GM19238 (cell line): ENCODE data around the gene ATXN7.
A peak's percentile ranks its signal among the peaks of the same experiment; 100 is the strongest.

Source experiments
- DNase-seq: peaks from one replicate; pipeline ENCODE4 v3.0.0; 2011; ENCODE audit warnings: low spot score; ENCODE audit not compliant: insufficient read length

ATXN7 gene

DNA sequence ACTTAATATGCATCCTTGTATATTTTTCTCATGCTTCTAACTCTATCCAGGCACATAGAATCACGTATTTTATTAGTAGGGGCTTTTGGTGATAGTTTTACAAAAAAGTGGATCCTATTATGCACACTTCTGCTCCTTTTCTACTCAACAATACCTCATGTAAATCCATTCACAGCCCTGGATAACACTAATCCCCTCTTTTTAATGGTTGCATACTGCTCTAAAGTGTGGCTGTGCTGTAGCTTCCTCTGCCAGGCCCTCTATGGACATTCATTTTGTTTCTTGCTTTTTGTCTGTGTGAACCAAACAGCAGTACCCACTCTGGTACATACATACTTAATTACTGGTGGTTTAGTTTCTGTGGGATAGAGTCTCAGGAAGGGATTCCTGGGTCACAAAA, 99.8 kb downstream of the ATXN7 start:
- DNase-seq = no peak

DNA sequence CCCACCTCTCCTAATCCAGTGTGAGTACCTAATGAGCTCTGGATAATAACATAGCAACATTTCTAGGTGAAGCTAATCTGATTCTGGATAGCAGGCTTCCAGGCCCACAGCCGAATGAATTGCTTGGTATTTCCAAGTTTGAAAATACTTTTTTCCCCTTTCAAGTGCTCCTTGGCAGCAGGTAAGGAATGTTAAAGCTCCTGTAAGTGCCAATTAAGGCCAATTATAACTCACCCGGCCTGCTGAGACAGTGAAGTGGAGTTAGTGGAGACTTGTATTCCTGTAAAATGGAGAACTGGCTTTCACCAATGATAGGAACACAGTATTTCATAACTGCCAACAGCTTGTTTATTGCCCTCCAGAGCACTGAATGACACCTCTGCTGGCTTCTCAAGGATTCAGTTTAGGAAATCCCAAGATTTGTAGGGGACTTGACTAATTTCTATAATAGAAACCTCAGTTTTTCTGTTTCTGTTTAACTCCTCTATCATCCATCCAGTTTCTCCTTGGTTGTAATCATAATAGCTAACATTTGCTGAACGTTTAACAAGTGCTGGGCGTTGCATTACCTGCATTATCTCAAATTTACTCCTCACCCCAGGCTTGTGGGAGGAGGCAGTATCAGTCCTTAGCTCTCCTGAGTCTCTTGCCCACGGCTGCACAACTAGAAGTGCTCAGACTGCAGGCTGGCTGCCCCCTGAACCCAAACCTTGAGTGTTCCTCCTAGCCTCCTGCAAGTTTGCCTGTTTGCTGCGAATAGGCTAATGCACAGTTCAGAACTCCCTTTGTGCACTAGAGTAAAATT, 101.2 kb downstream of the ATXN7 start:
- DNase-seq = no peak

- DNase-seq = no peak
Measured at GRCh38 chr3:63966007-63966406, 102.3 kb downstream of the ATXN7 start.

- DNase-seq = no peak
Measured at GRCh38 chr3:63966871-63967270, 103.2 kb downstream of the ATXN7 start.

DNA sequence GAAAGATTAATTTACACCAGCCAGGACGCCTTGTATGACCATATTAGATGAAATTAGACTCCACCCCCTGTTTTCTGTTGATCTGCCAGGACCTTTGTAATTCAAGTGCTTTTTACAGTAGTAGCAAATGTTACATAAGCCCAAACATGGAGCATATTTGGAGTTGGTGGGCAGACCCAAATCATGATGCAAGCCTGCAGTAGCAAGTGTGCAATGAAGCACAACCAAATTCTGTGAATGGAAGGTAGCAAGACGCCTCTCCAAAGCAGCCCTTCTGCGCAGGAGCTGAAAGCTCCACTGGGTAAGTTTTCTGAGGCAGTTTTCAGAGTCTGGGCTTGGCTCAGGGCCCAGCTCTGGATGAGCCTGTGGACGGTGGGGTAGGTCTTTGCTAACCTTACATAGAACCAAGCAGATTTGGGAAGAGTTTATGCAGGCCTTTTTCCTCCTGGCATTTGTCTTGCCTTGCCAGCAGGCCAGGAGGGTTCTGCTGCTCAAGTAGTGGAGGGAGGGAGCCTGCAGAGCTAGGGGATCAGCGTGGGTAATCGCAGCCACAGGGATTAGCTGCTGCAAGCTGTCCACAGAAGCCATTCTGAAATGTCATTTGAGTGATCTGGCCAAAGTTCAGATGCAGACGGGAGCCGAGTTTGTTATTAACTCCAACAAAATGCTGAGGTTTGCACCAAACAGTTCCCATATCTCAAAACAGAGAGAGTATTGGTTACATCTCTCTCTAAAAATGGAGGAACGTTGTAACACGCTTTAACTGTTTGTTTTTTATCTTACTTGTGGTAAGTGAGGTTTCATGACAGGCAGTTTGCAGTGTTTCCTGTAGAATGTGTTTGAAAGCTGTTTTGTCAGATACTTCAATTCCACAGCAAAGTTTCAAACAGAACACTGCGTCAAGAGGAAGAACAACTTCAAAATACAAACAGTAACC, 104.3 kb downstream of the ATXN7 start:
- peak; percentile 8 for DNase-seq

DNA sequence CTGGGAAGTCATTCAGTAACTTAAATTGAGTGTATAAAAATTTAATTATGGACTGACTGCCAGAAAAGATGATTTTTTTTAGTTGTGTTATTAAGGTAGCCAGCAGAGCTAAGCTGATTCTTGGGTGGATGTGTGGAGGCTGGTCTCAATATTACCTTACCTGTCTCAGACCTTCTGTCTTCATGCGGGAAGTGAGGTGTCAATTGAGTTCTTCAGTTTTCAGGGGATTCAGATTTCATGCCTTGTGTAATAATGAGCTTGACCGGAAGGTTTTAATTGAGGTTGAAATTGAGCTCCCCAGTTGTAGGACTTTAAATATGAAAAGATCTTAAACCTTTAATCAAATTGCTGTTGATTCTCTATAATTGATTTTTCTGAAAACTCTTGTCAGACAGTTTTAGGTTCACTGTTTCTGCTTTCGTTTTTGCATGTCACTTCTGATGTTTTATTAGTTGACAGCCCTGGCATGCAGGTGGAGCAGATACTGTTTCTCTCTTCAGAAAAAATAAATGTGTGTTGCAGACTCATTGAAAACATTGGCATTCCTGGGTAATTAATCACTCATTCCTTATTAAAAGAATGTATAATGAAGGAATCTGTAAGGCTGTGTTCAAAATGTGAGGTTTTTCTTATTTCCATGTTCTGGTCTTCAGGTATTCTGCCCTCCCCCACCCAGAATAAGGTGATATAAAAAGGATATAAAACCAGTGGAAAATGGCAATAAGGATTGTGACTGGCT, 105.1 kb downstream of the ATXN7 start:
- no peak for DNase-seq

GRCh38 chr3:63969876-63970275, 106.2 kb downstream of the ATXN7 start:
- DNase-seq = no peak

DNA sequence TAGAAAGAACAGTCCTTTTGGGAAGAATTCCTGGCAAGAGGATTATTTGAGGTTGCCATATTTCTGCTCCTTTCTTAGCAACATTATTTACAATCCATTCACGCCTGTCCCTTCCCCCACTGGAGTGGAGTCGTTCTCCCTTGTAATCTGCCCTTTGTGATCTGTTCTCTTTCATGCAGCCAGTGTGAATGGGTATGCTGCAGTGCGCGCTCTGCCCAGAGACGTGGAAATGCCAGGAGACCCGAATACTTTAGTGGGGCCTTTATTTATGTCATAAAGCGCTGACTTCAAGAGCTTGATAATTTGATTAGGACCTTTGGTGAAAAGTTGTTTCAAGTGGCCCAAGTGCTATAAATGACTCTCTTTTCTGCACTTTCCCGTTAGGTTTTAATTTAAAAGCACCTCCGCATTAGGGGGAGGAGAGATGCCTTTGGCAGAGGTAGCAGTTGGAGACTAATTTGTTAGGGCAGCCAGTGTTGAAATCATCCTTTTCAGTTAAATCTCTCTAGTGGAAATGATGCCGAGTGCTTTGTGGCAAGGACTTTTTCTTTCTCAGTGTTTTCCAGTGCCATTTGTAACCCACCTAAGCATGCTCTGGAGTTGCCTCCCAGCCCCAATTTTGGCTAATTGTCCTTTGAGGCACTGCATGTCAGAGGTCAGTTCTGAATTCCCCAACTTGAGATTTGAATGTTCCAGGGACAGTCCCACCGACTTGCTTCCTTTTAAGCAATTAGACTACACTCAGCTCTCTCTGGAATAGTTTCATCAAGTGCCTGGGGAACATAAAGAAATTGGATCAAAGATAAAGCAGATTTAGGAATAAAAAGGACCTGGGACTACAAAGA, 107.2 kb downstream of the ATXN7 start:
- no peak for DNase-seq

- DNase-seq = no peak
Measured at GRCh38 chr3:63972196-63972595, 108.5 kb downstream of the ATXN7 start.

DNA sequence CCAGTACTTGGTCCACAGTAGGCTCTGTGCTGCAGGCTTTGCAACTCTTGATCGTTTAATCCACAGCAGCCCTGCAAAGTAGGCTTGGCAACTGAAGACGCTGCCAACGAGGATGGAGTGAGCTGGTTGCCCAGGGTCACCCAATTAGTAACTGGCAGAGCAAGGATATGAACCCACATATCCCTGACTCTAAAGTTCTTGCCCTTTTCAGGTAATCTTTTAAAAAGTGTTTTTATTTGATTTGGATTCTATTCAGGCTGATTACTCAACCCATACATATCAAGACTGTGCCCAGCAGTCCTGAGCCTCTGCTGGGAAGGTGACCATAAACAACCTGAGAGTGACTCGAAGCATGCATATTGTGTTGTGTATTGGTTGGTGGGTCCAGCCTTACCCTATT, 109.3 kb downstream of the ATXN7 start:
- no peak for DNase-seq

GRCh38 chr3:63973406-63973805, 109.7 kb downstream of the ATXN7 start:
- DNase-seq = no peak

DNA sequence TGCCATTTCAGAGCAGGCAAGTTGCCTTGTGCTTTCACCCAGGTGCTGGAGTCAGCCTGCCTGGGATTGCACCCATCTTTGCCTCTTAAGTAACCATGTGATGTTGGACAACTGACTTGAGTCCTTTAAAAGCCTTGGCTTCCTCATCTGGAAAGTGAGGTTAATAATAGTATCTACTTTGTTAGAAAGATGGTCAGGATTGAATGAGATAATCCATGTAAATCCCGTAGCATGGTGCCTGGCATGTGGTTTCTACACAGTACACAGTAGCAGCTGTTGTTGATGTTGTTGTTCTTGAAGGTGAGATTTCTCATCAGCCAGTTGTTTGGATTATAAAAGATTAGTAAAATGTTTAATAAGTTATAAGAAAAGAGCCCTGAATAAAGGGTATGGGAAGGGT, 110.8 kb downstream of the ATXN7 start:
- DNase-seq = no peak

DNA sequence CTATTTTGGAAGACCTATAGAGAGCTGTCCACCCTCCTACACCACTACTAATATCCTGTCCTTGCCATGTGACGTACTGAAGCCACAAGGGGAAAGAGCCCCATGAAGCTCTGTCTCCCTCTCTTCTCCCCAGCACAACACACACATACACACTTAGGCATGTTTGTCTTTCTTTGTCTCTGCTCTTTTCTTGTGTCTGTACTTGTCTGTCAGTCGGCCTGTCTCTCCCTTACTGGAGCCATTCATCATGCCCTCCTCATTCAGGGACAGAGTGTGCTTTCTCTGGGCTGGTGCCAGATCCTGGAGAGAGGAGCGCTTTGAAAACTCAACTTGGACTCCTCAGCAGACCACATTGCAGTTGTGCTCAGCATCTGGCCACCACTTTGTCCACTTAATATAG, 112.1 kb downstream of the ATXN7 start:
- DNase-seq = no peak

DNA sequence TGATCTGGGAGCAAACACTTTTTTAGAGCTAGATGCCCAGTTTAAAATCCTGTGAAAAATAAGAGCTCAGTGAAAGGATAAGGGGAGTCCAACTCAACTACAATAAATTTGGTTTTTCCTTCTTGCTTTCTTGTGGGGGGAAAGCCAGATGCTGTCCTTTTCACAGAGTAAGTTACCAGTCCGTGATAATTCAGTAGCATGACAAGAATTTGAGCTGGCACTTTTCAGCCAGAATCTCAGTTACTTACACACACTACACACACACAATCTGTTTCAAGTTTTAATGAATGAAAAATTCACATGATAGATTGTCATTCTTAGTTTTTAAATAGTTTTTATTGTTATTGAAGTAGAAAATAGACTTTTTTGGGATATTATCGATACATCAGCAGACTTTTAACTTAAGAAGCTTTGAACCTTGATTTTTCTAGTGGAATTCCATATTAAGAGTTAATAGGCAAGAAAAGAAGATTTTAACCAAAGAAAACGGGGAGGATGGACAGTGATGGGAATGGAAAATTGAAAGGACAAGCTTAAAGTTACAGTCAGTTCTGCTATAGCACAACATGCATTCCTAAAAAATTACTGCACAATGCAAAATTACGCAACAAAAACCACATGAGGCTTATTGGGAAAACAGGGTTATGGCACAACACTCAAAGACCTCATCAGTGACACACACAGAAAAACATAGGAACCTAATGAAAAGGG, 112.6 kb downstream of the ATXN7 start:
- DNase-seq = no peak

- no peak for DNase-seq
Measured at GRCh38 chr3:63976872-63977200, 113.2 kb downstream of the ATXN7 start.

- DNase-seq = no peak
Measured at GRCh38 chr3:63977893-63978292, 114.2 kb downstream of the ATXN7 start.

DNA sequence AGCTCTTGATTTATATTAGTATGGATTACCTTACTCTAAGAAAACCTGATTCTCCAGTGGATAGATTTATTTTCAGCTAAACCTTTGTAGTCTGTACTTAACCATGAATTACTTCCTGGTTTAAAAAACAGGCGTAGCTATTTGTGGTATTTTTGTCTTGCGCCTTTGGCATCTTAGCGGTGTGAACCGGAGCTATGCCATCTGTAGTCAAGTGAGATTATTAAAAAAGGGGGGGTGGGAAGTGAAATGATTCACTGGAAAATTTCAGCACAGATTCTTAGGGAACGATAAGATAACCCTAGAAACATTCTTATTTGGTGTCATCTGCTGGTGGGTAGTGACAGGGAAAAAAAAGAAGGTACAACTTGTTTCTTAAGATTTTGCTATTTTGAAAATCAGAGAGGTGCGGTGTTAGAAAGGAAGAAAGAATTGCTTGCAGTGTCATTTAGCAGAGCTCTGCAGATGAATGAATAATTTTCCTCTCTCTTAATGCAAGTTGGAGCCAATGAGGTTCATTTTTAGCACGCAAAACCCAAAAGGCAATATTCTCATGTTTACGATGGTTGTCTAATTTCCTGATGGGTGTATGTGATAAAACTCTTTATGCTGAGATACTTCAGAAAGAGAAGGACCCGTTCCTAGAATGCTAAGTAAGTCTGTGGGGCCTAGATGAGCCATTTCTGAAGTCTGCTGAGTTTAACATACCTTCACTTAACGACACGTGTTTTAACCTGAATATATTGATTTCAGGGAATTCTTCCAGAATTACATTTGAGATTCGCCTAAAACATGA, 115.6 kb downstream of the ATXN7 start:
- DNase-seq = no peak

GRCh38 chr3:63980019-63980418, 116.4 kb downstream of the ATXN7 start:
- no peak for DNase-seq

- no peak for DNase-seq
Measured at GRCh38 chr3:63980830-63981498, 117.3 kb downstream of the ATXN7 start.
